Left colon (tissue), 2 donors: ENCODE data around the gene MAPKAPK3. TPM values are rescaled to one million over a fixed set of nuclear protein-coding genes. Genes with fewer than 3 reads are reported as not detected.

ENCODE experiments used
- ATAC-seq: fragments of 200-7000 bp; cut with Tn5 transposase; one replicate; pipeline ENCODE4 v1.9.1; 2020; ENCODE audit warnings: mild to moderate bottlenecking, moderate library complexity
- DNase-seq, 2 donors: peaks; one replicate each; pipeline ENCODE4 v3.0.0-alpha.2; 2020
- intact Hi-C, 2 donors: fragments of 100-400 bp; cut with DNase I in 1 of 2; cut with micrococcal nuclease in 1 of 2; formaldehyde crosslinking; loops; one replicate each; pipeline versions ENCODE4 v1.11.2 to v1.14.0; 2022; cut with DNase I, micrococcal nuclease
- total RNA-seq, 2 donors: library from RNA; stranded (reverse); fragmentation: NEBNext Ultra II Directional; extraction: Animal tissue kit (Norgen Biotek cat#: 25700); gene quantifications; one replicate each; pipeline ENCODE4 v1.2.1, GENCODE V29; 2021
- donor health status: DM: no; HTN: no; CAD: no.
- donor health status: DM: yes; HTN: yes; CAD: no.

Gene MAPKAPK3
- total RNA-seq, 2 donors from 2014 or later: 31.7 to 33.6 TPM

DNA sequence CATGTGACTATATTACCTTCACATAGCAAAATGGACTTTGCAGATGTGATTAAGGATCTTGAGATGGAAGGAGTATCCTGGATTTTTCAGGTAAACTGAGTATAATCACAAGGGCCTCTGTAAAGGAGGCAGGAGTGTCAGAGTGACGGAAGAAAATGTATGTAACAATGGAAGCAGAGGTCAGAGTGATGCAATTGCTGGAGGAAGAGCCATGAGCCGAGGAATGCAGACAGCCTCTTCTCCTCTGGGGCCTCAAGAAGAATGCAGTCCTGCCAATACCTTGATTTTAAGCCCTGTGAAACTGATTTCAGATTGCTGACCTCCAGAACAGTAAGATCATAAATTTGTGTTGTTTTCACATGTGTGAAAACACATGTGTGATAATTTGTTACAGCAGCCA lies 32.6 kb upstream of the MAPKAPK3 start:
- DNase-seq (no peak), ATAC-seq (no peak)
- intact Hi-C loops: no loop called here

DNA sequence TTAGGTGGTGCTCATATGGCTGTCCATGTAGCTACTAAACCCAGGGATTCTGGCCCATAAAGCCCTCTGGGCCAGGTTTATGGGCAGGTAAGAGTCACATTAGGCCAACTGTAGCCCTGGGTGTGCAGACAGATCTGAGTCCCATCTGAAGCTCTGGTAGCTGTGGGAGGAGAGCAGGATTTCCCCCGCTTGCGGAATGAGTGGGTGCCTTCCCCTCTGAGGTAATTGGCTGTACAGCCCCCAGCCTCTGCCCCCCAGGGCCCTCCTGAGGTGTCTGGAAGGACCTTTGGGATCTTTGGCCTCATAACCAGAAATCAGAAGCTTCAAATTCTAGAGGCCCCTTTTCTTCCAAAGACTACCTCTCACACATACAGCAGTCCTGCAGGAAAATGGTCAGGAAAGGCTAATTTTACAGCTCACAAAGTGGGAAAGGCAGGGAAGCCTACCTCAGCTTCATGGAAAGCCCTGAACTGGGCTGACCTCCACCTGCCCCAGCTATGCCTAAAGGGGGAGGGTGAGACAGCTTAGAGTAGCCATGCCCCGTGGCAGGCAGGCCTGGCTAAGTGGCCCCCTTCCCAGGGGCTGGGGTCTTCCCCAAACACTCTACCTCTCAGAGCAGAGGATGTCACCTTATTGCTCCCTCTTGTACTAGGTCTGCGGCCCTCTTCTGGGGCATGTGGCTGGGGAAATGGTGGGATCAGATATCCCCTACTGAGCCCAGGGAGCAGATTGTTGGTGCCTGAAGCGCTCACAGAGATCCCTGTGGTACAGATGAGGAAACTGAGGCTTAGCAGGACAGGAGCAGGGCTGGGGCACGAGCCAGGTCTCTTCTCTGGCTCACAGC lies 30.8 kb upstream of the MAPKAPK3 start:
- intact Hi-C loops: no loop called here
- no peak for DNase-seq
- no peak for ATAC-seq

DNA sequence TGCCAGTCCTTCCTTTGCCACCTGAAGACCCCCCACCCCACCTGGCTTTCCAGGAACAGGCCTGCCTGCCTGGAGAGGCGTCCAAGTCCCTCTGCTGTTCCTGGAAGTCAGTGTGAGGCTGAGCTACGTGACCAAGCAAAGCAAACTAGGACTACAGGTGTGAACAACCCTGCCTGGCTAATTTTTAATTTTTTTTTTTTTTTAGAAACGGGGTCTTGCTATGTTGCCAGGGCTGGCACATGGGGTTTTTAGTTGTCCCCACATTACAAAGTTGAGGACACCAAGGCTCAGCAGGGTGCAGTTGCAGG lies 30.2 kb upstream of the MAPKAPK3 start:
- intact Hi-C loops: no loop called here

DNA sequence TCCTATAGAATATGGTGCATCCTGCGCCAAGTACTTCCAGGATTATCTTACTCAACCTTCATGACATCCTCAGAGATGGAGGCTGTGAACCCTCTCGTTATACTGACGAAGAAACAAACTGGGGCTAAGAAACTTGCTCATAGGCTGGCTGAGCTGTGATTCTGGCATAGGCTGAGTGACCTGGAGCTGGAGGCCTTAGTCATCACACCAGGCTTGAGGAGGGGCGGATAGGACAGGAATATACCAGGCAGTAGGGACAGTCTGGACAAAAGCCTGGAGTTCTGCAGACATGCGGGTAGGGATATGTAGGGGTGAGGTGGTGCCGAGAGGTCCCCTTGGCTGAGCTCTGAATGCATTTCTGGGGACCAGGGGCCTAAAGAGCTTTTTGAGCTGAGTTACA lies 29.6 kb upstream of the MAPKAPK3 start:
- intact Hi-C loops: no loop called here
- no peak for DNase-seq
- no peak for ATAC-seq

More for the DNA sequence above, 30.2 kb upstream of the MAPKAPK3 start:
- no peak for DNase-seq
- ATAC-seq: no peak

DNA sequence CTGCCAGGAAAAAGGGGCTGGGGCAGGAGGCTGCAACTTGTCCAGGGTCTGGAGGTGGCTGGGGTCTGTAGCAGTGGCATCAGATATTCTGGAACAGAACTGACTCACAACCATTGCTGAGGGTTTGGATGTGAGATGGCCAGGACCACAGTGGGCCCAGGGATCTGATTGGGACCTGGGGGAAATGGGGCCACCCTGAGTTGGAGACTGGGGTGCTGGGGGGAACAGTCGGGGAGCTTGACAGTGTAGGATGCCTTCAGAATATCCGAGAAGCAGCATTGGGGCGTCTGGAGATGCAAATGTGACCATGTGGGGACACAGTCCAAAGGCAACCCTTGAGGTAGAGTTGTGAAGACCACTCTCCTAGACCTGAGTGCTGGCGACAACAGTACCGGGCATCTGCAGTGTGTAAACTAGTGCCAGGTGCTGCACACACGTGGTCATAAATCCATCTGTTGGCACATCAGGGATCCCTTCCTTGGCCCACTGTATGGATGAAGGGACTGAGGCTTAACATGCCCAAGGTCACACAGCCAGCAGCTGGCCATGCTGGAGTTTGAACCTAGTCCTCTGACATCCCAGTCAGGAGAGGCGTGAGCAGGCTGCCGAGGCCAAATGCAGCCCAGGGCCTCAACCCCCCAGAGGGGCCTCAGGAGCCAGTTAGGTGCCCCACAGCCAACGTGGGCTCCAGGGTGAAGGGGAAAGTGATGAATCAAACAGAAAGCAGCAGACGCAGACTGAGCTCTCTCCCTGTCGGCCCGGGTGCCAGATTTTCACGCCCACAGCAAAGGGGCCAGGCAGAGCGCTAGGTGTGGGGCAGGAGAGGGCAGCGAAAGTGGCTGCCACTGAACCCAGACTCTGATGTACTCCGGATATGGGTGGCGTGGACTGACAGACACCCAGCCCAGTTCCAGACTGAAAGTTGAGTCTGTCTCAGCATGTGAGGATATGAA lies 28.9 kb upstream of the MAPKAPK3 start:
- ATAC-seq (no peak), DNase-seq (no peak)
- intact Hi-C loops: no loop called here

- ATAC-seq: no peak
- intact Hi-C loops: no loop called here
These were observed 28.1 kb upstream of the MAPKAPK3 start for GRCh38 chr3:50588759-50589433.

DNA sequence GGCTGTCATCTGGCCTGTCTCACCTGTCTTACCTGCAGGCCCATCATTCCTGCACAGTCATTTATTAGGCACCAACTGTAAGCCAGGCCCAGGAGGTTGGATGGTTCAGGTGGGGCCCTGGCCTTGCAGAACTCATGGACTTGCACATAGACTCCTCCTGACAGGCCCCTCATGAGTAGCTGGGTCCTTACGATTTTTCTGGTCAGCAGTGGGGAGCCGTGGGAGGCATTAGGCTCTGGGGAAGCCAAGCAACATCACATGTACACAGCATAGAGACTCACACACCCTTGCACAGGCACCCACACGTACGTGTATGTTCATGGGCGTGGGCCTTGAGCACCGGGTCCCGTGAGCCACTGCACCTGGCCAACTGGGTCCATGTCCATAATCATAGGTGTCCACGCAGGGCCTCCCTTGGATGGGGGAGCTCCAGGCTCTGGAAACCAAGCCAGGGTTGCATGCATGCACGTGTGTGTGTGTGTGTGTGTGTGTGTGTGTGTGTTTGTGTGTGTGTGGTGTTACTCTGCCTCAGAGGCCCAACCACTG lies 25.7 kb upstream of the MAPKAPK3 start:
- ATAC-seq (no peak), DNase-seq (no peak)
- intact Hi-C loops: no loop called here

More at GRCh38 chr3:50588759-50589433, 28.1 kb upstream of the MAPKAPK3 start:
- no peak for DNase-seq

DNA sequence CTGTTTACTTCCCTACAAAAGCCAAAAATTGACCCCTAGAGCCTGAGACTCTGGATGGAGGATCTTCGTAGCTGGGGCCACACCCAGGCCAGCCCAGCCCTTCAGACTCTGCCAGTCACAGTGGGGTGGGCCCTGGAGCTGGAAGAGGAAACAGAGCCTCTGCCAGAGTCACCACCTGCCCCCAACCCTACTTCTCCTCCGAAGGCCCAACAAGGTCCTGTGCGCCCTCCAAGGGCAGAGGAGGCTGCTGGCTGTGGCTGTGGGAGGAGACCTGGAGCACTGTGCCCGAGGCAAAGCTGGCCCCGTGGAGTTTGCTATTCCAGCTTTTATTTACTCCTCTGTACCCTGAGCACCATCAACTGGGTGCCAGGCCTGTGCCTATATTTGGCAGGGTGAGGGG lies 24.4 kb upstream of the MAPKAPK3 start:
- ATAC-seq: peak; percentile 82
- peak in 1 of 2 donors; percentile 49 for DNase-seq
- intact Hi-C loops: no loop called here

DNA sequence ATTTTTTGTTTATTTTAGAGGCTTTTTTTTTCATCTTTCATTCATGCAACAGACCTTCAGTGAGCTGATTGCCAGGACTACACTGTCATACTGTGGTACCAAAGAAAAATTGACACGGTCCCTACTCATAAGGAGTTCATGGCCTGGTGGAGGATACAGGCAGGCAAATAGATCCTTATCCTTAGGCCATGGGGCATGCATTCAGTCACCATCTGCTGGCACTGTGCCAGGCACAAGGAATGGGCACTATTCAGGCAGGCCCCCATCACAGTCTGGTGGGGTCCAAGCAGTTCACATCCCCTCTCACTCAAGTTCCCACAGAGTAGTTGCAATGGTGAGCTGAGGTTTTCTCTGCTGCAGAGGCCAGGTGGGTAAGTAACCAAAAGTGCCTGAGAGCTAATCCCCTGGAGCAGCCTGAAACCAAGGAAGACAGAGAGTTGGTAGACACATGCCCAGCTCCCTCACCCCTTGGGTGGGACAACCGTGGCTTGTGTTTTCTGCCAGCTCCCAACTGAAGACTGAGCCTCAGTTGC lies 22.6 kb upstream of the MAPKAPK3 start:
- DNase-seq (no peak), ATAC-seq (no peak)
- intact Hi-C loops: no loop called here

DNA sequence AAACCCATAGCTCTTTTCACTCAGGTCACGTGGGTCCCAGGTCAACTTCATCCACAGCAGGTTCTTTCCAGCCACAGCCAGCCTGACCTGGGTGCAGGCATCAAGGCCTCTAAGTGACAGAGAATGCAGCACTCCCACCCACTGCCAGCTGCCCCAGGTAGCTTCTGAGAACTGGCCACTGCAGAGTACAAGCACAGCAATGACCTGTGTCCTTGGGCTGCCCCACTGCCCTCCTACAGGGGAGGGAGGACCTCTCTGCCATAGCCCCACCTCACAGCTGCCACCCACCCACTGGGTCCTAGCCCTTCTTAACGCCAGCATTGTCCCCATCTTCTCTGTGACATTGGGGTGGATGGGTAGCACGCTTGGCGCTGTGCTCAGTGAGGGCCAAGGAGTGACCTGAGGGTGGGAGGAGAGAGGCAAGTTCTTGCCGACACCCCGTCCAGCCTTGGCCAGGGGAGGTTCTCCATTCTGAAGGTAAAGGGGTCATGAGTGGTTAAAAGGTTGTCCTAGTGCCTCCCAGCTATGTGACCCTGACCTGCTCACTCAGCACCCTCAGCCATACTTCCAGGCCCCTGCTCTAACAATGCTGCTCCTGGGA lies 17.7 kb upstream of the MAPKAPK3 start:
- ATAC-seq: no peak
- no peak for DNase-seq
- intact Hi-C loops: no loop called here

GRCh38 chr3:50599716-50600118 lies 17.2 kb upstream of the MAPKAPK3 start:
- DNase-seq (no peak), ATAC-seq (no peak)
- intact Hi-C loops: no loop called here

- intact Hi-C loops: no loop called here
- DNase-seq: peak in 1 of 2 donors; percentile 48
- ATAC-seq: no peak
These were observed 16.7 kb upstream of the MAPKAPK3 start for GRCh38 chr3:50600141-50600753.

- peak; percentile 87 for ATAC-seq
- intact Hi-C loops: no loop called here
These were observed 15.9 kb upstream of the MAPKAPK3 start for GRCh38 chr3:50600841-50601591.

GRCh38 chr3:50602595-50603191 lies 14.3 kb upstream of the MAPKAPK3 start:
- ATAC-seq: peak; percentile 30
- DNase-seq: peak in 1 of 2 donors; percentile 54
- intact Hi-C loops: no loop called here

More at GRCh38 chr3:50600841-50601591, 15.9 kb upstream of the MAPKAPK3 start:
- peak; percentile 94 to 98 for DNase-seq

GRCh38 chr3:50603261-50604109 lies 13.5 kb upstream of the MAPKAPK3 start:
- intact Hi-C loops: no loop called here
- DNase-seq: no peak
- no peak for ATAC-seq

DNA sequence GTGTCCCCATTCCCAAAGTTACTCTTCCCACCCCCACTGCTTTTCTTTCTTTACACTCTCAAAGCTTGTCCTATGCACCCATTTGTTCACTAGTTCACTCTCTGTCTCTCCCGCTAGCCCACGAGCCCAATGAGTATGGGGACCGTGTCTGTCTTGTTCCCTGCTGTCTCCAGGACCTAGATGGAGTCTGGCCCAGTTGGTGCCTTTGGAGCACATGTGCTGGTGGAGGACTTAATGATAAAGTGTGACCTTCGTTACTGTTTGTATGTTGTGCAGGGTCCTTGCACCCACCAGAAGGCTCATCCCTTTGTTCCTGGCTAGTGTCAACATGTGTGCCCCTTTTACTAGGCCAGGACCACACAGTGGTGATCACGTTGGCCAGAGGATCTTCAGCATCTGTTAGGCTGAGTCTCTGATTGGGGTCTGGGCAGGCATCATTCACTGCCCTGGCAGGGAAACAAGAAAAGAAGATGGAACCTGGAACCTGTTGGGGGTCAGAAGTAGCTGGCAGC lies 12.8 kb upstream of the MAPKAPK3 start:
- DNase-seq (no peak), ATAC-seq (no peak)
- intact Hi-C loops: no loop called here
